HG03565 (cell line): Measurements from ENCODE around the gene MRPS5.
"Not testable (repeated sequence)": the region's sequence is repeated elsewhere in the genome, so short reads cannot be mapped to it uniquely, and the experiment has no call there.

ENCODE experiments used
- ATAC-seq: cut with Tn5 transposase; IDR thresholded peaks from one replicate; pipeline ENCODE4 v1.9.1; 2021; ENCODE audit warnings: mild to moderate bottlenecking, moderate library complexity; ENCODE audit not compliant: unreplicated experiment

The MRPS5 gene

GRCh38 chr2:95121407-95122196 lies at the start of gene MRPS5:
MRPS5 (minus strand) TSS chr2:95121808; CDS start chr2:95121791, 17 bp downstream.
- peak; percentile 86 for ATAC-seq

GRCh38 chr2:95166065-95166763 lies 44.6 kb upstream of the MRPS5 start:
- ATAC-seq, result no peak

- ATAC-seq, result peak; percentile 93
These were observed 43.9 kb upstream of the MRPS5 start, which contains the start of gene ZNF2 for GRCh38 chr2:95165371-95166064. ZNF2 (plus strand) TSS chr2:95165809; CDS start chr2:95176227, 10,418 bp downstream.

GRCh38 chr2:95165030-95165370 lies 43.4 kb upstream of the MRPS5 start:
- no peak for ATAC-seq

GRCh38 chr2:95159690-95160449 lies 38.3 kb upstream of the MRPS5 start, which contains the start of gene ZNF514:
ZNF514 (minus strand) TSS chr2:95159848; CDS start chr2:95153253, 6,595 bp downstream.
- peak; percentile 84 for ATAC-seq

- peak; percentile 22 for ATAC-seq
These were observed 37.4 kb upstream of the MRPS5 start for GRCh38 chr2:95158891-95159619.

GRCh38 chr2:95158441-95158840 lies 36.8 kb upstream of the MRPS5 start:
- no peak for ATAC-seq

- no peak for ATAC-seq
These were observed 27.9 kb upstream of the MRPS5 start for GRCh38 chr2:95149397-95149984.

GRCh38 chr2:95143838-95144237 lies 22.2 kb upstream of the MRPS5 start:
- no peak for ATAC-seq

GRCh38 chr2:95138702-95139101 lies 17.1 kb upstream of the MRPS5 start:
- no peak for ATAC-seq

GRCh38 chr2:95122197-95122551 lies 566 bp upstream of the MRPS5 start:
- peak; percentile 7 for ATAC-seq

GRCh38 chr2:95121093-95121406 lies 558 bp downstream of the MRPS5 start:
- ATAC-seq, result no peak

- peak; percentile 88 for ATAC-seq
These were observed 6.2 kb downstream of the MRPS5 start for GRCh38 chr2:95115418-95115817.

GRCh38 chr2:95113464-95113863 lies 8.1 kb downstream of the MRPS5 start:
- ATAC-seq, result no peak

GRCh38 chr2:95110395-95110794 lies 11.2 kb downstream of the MRPS5 start:
- ATAC-seq, result no peak

- no peak for ATAC-seq
These were observed 12.3 kb downstream of the MRPS5 start for GRCh38 chr2:95109260-95109659.

GRCh38 chr2:95106081-95106480 lies 15.5 kb downstream of the MRPS5 start:
- ATAC-seq, result no peak

GRCh38 chr2:95104606-95105005 lies 17.0 kb downstream of the MRPS5 start:
- ATAC-seq, result no peak

- ATAC-seq, result no peak
These were observed 21.7 kb downstream of the MRPS5 start for GRCh38 chr2:95099910-95100309.

- not testable (repeated sequence) for ATAC-seq
These were observed 23.3 kb downstream of the MRPS5 start for GRCh38 chr2:95098273-95098672.
